ENCODE data around the gene SERPINB5.

The SERPINB5 gene

GRCh38 chr18:63545000-63545399 lies 68.2 kb downstream of the SERPINB5 start:
- no peak for DNase-seq (ENCODE audit: low read depth)
- no peak for TF ChIP-seq CTCF (IDR thresholded peaks at IDR 0.05; ENCODE audit: control insufficient read depth, insufficient read depth, low read depth, low read length, missing control alignments)
- no peak overlapping the region for H3K4me3 ChIP-seq (ENCODE audit: control insufficient read depth, low read depth, low read length)

GRCh38 chr18:63550068-63550467 lies 73.3 kb downstream of the SERPINB5 start:
- DNase-seq (ENCODE audit: low read depth): no peak
- no peak for TF ChIP-seq CTCF (IDR thresholded peaks at IDR 0.05; ENCODE audit: control insufficient read depth, insufficient read depth, low read depth, low read length, missing control alignments)
- H3K4me3 ChIP-seq (ENCODE audit: control insufficient read depth, low read depth, low read length): no peak overlapping the region

GRCh38 chr18:63551769-63552168 lies 75.0 kb downstream of the SERPINB5 start:
- TF ChIP-seq CTCF (IDR thresholded peaks at IDR 0.05; ENCODE audit: control insufficient read depth, insufficient read depth, low read depth, low read length, missing control alignments): no peak
- H3K4me3 ChIP-seq (ENCODE audit: control insufficient read depth, low read depth, low read length): no peak overlapping the region
- no peak for DNase-seq (ENCODE audit: low read depth)

- no peak for DNase-seq (ENCODE audit: low read depth)
- H3K4me3 ChIP-seq (ENCODE audit: control insufficient read depth, low read depth, low read length): no peak overlapping the region
- TF ChIP-seq CTCF (IDR thresholded peaks at IDR 0.05; ENCODE audit: control insufficient read depth, insufficient read depth, low read depth, low read length, missing control alignments): no peak
Measured at GRCh38 chr18:63552581-63552980, 75.8 kb downstream of the SERPINB5 start.

GRCh38 chr18:63553081-63553480 lies 76.3 kb downstream of the SERPINB5 start:
- TF ChIP-seq CTCF (IDR thresholded peaks at IDR 0.05; ENCODE audit: control insufficient read depth, insufficient read depth, low read depth, low read length, missing control alignments): no peak
- peak; percentile 92 for DNase-seq (ENCODE audit: low read depth)
- H3K4me3 ChIP-seq (ENCODE audit: control insufficient read depth, low read depth, low read length): no peak overlapping the region

Measured in AG09309 (cell line).